Activated CD4-positive, alpha-beta T cell treated with anti-CD3 and anti-CD28 coated beads, Interleukin-2, amount 50 U/mL, for 24 hours (primary cell): ENCODE results near the gene TECR.
"Not testable (repeated sequence)": the region's sequence is repeated elsewhere in the genome, so short reads cannot be mapped to it uniquely, and the experiment has no call there.

Experiments
- DNase-seq, 2 donors: peaks; one replicate each; pipeline ENCODE4 v3.0.0-alpha.2; 2020; ENCODE audit warnings: low read depth in 1 of 2, low spot score in 1 of 2

Gene TECR

GRCh38 chr19:14529254-14530004 lies at the start of gene TECR:
Gene TECR (plus strand): TSS chr19:14529594. CDS start chr19:14529697, 103 bp downstream.
- DNase-seq, result peak; percentile 99 to 100

- peak; percentile 44 to 63 for DNase-seq
Observed at GRCh38 chr19:14479975-14480699, 49.3 kb upstream of the TECR start.

- DNase-seq, result no peak
Observed at GRCh38 chr19:14480700-14481079, 48.7 kb upstream of the TECR start.

GRCh38 chr19:14482172-14482941 lies 47.0 kb upstream of the TECR start:
- DNase-seq, result no peak

- no peak for DNase-seq
Observed at GRCh38 chr19:14487370-14488125, 41.8 kb upstream of the TECR start.

- DNase-seq, result no peak
Observed at GRCh38 chr19:14492756-14493337, 36.5 kb upstream of the TECR start.

GRCh38 chr19:14494411-14494810 lies 35.0 kb upstream of the TECR start:
- DNase-seq, result no peak

GRCh38 chr19:14494910-14495671 lies 34.3 kb upstream of the TECR start:
- DNase-seq, result no peak

- no peak for DNase-seq
Observed at GRCh38 chr19:14495672-14496028, 33.7 kb upstream of the TECR start.

- DNase-seq, result peak; percentile 66 to 73
Observed at GRCh38 chr19:14496029-14496833, 33.2 kb upstream of the TECR start, which contains the start of gene GIPC1. Gene GIPC1 (minus strand): TSS chr19:14496127. CDS start chr19:14482976, 13,151 bp downstream.

GRCh38 chr19:14496834-14497227 lies 32.6 kb upstream of the TECR start:
- no peak for DNase-seq

GRCh38 chr19:14497228-14497921 lies 32.0 kb upstream of the TECR start:
- DNase-seq, result no peak

GRCh38 chr19:14502334-14503092 lies 26.9 kb upstream of the TECR start:
- DNase-seq, result no peak

GRCh38 chr19:14503285-14503684 lies 26.1 kb upstream of the TECR start:
- no peak for DNase-seq

GRCh38 chr19:14504575-14504974 lies 24.8 kb upstream of the TECR start:
- not testable (repeated sequence) for DNase-seq

- DNase-seq, result peak; percentile 42 to 51
Observed at GRCh38 chr19:14505488-14506239, 23.7 kb upstream of the TECR start.
